Skeletal muscle cell (primary cell): ENCODE measurements around the gene KRTAP5-1.

Source experiments
- DNase-seq: peaks from one replicate; pipeline ENCODE4 v3.0.0-alpha.2; 2010; ENCODE audit warnings: low read depth
- H3K4me3 ChIP-seq: 2 replicates; pipeline ENCODE4 v1.5.1; 2011; ENCODE audit warnings: low read depth, mild to moderate bottlenecking, control low read depth, low read length, moderate library complexity

The KRTAP5-1 gene

GRCh38 chr11:1563149-1563638 lies 21.9 kb downstream of the KRTAP5-1 start:
- no peak for DNase-seq
- H3K4me3 ChIP-seq, result no peak overlapping the region

- H3K4me3 ChIP-seq, result no peak overlapping the region
- DNase-seq, result no peak
Measured at GRCh38 chr11:1562469-1563148, 22.5 kb downstream of the KRTAP5-1 start.

- H3K4me3 ChIP-seq, result no peak overlapping the region
- DNase-seq, result no peak
Measured at GRCh38 chr11:1561955-1562354, 23.1 kb downstream of the KRTAP5-1 start.

GRCh38 chr11:1561266-1561665 lies 23.8 kb downstream of the KRTAP5-1 start:
- H3K4me3 ChIP-seq, result no peak overlapping the region
- no peak for DNase-seq

GRCh38 chr11:1560649-1561251 lies 24.3 kb downstream of the KRTAP5-1 start:
- no peak for DNase-seq
- no peak overlapping the region for H3K4me3 ChIP-seq

- DNase-seq, result no peak
- no peak overlapping the region for H3K4me3 ChIP-seq
Measured at GRCh38 chr11:1560002-1560648, 25.0 kb downstream of the KRTAP5-1 start.

GRCh38 chr11:1559111-1559951 lies 25.8 kb downstream of the KRTAP5-1 start:
- peak; percentile 25 for DNase-seq
- H3K4me3 ChIP-seq, result no peak overlapping the region

- DNase-seq, result no peak
Measured at GRCh38 chr11:1558775-1559110, 26.3 kb downstream of the KRTAP5-1 start.

GRCh38 chr11:1557904-1558774 lies 26.9 kb downstream of the KRTAP5-1 start:
- DNase-seq, result peak; percentile 32

More at GRCh38 chr11:1558775-1559110, 26.3 kb downstream of the KRTAP5-1 start:
- no peak overlapping the region for H3K4me3 ChIP-seq

GRCh38 chr11:1557051-1557884 lies 27.8 kb downstream of the KRTAP5-1 start:
- no peak for DNase-seq
- no peak overlapping the region for H3K4me3 ChIP-seq

More at GRCh38 chr11:1557904-1558774, 26.9 kb downstream of the KRTAP5-1 start:
- H3K4me3 ChIP-seq, result no peak overlapping the region

- DNase-seq, result no peak
Measured at GRCh38 chr11:1556278-1556902, 28.7 kb downstream of the KRTAP5-1 start.

GRCh38 chr11:1555713-1556153 lies 29.4 kb downstream of the KRTAP5-1 start:
- H3K4me3 ChIP-seq, result no peak overlapping the region
- no peak for DNase-seq

More at GRCh38 chr11:1556278-1556902, 28.7 kb downstream of the KRTAP5-1 start:
- no peak overlapping the region for H3K4me3 ChIP-seq

- H3K4me3 ChIP-seq, result no peak overlapping the region
- DNase-seq, result no peak
Measured at GRCh38 chr11:1554981-1555712, 29.9 kb downstream of the KRTAP5-1 start.

GRCh38 chr11:1553808-1554594 lies 31.1 kb downstream of the KRTAP5-1 start:
- DNase-seq, result no peak
- H3K4me3 ChIP-seq, result no peak overlapping the region

GRCh38 chr11:1549338-1550330 lies 35.4 kb downstream of the KRTAP5-1 start:
- H3K4me3 ChIP-seq, result no peak overlapping the region
- no peak for DNase-seq
